Measurements from ENCODE around the gene MDGA2. TPM values are rescaled to one million over a fixed set of nuclear protein-coding genes. Genes with fewer than 3 reads are reported as not detected.

MDGA2 gene
- total RNA-seq = 2.5 TPM

DNA sequence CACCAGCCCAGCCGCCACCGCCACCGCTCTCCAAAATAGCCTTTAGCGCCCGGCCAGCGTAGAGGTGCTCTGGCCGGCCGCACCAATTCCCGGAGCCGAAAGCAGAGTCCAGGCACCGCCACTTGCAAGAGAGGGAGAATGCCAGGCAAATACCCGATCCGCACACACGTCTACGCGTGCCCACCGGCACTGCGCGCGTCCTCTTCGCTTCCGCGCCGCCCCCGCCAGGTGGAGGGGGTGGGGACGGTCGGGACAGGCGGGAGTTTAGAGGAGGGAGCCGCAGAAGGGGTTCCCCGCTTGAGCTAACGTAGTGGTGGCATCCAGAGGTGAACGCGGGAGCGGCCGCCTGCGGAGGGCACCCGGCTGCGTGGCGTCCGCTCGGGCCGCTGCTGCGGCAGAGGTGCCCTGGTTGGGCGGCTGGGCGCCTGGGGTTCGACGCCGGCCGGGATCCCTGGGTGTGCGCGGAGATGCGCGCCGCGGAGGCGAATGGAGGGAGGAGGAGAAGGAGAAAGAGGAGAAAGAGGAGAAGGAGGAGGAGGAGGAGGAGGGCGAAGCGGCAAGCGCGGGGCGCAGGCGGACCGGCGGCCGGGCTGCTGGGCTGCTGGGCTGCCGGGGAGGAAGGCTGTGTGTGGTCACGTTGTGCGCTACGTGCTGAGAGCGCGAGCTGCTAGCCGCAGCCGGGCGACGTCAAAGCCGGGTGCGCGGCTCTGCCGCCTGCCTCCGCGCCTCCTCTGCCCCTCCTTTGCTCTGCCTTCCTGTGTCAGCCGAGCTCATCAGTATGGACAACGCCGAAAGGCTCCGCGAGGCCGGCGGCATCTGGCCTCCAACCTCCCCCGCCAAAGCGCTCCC, at the start of gene MDGA2:
TSS of gene MDGA2 (minus strand) at position 140 of the 849 bp plus-strand sequence.

Small RNA genes lying within 50 kb of the gene (small RNA-seq; reads per million reads assigned to genes)
- gene RF00402 (ENCODE audit: low replicate concordance) = not detected

Measured in metanephros (tissue), 2 donors.